GM19035 (cell line): ENCODE data around the gene SPOP.
"Not testable (repeated sequence)": the region's sequence is repeated elsewhere in the genome, so short reads cannot be mapped to it uniquely, and the experiment has no call there.

Source experiments
- ATAC-seq: cut with Tn5 transposase; IDR thresholded peaks from one replicate; pipeline ENCODE4 v1.9.1; 2021; ENCODE audit not compliant: unreplicated experiment

Gene SPOP

DNA sequence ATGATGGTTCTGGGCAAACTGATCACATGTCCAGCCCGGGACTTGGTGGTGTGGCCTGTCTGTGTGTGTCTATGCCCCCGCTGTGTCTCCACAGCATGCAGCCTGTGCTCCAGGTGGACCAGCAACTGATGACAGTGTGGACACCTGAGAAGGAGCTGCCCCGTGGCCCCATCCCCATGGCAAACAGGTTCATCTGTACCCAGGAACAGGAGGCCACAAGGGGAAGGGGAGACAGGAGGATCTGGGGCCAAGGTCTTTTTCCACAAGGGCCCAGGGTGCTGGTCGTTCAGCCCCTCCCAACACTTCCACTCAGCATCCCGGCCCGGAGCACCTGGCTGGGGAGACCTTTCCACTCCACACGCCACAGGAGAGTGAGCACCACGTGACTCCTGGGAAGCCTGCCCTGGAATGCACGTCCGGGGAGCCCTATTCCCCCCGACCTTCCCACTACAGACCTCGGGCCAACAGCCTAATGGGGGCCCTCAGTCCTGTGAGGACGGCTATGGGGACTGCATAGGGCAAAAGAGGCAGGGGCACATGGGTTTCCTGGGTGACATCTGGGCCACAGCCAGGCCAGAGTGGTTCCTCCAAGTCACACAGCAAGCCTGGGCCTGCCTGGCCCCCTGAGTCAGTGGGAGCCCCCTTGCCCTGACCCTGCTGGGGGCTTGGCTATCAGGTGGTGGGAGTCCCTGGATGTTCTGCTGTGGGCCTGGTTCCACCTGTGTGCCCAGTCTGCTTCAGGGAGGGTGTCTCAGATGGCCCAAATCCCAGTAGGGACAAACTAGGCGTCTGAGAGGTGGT, 123.0 kb downstream of the SPOP start:
- ATAC-seq = no peak

DNA sequence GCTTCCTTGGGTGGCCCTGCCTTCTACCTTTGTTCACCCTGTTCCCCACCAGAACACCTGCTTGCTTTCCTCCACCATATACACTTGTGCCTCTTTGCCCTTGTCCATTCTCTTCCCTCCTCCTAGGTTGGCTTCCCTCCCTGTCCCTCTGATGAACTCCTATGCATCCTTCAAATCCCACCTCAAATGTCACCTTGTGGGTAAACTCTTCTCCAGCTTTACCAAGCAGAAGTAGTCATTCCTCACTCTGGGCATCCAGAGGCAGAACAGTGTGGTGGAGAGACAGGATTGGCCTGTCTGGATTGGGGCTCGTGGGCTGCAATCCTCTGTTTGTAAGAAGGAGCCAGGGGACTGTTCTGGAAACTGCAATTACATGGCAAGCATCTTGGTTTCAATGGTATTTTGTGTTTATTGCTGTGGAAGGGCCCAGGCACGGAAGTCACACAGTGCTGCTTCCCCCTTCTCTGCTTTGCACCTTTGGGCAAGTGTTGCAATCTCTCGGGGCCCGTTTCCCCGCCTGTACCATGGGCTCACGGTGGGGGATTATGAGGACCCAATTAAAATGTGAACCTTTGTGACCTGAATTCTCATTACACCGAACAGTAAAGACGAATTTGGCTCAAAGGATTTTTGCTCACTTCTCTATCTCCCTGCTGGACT, 124.1 kb downstream of the SPOP start:
- no peak for ATAC-seq

DNA sequence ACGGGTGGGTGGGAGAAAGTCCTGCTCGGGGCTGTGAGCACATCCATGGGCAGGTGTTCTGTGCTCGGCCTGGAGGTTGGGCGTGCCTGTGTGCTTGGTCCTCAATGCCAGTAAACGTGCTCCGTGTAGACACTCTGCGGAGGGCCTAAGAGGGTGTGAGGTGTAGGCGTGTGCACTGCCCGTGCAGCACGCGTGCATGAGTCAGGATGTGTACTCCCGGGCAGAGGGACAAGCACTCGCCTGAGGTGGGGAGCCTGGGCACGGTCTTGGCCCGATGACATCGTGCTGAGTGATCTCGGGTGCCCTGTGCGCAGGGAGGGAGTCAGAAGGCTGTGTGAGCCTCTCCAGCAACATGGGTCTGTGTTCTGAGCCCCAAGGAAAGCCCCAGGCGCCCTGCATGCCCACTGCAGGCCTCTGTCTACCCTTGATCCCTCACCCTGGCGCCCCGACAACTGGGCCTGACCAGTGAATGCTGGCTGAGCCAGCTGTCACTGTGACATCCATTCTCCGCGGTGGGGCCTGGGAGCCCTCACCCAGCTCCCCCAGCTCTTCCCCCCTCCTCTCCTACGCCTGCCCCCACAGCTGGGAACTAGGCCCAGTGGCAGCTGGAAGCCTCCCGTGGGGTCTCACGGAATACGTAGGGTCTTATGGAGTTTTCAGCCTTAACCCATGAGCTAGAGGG, 125.7 kb downstream of the SPOP start:
- no peak for ATAC-seq

DNA sequence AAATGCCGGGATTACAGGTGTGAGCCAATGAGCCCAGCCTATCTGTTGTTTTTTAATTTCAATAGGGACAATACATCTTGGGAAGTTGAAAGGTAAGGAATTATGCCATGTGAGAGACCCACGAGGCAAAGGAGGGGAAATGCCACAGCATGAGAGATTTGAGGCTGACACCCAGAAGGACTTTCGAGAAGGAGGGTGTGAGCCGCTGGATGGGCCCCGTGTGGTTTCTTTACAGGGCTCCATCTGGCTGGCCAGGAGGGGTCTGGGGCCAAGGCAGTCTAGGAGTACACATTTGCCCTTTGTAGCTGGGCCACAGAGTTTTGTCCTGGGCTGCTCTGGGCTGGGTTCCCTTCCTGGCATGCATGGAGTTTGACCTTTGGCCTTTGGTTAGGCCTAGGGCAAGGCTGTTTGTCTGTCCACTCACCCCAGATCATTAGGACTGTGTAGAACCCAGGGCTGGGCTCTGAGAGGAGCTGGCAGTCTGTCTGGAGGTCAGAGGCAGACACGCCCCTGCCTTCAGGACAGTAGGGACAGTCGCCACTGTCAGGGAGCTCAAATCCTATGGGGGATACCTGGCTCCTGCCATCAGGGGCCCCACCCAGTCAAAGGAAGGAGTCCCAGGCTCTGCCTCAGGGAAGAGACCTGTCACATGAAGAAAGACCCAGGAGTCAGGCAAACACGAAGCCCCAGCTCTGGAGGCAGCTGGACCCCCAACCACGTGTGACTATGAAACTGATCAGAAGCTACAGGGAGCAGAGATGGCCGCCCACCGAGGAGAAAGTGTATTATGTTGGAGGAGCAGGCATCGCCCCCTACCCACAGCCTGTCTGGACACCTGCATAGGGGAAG, 126.5 kb downstream of the SPOP start:
- ATAC-seq = no peak

DNA sequence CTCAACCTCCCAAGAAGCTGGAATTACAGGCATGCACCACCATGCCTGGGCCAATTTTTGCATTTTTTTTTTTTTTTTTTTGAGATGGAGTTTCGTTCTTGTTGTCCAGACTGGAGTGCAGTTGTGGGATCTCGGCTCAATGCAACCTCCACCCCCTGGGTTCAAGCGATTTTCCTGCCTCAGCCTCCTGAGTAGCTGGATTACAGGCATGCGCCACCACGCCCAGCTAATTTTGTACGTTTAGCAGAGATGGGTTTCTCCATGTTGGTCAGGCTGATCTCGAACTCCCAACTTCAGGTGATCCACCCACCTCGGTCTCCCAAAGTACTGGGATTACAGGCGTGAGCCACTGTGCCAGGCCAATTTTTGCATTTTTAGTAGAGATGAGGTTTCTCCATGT, 127.1 kb downstream of the SPOP start:
- ATAC-seq = not testable (repeated sequence)

DNA sequence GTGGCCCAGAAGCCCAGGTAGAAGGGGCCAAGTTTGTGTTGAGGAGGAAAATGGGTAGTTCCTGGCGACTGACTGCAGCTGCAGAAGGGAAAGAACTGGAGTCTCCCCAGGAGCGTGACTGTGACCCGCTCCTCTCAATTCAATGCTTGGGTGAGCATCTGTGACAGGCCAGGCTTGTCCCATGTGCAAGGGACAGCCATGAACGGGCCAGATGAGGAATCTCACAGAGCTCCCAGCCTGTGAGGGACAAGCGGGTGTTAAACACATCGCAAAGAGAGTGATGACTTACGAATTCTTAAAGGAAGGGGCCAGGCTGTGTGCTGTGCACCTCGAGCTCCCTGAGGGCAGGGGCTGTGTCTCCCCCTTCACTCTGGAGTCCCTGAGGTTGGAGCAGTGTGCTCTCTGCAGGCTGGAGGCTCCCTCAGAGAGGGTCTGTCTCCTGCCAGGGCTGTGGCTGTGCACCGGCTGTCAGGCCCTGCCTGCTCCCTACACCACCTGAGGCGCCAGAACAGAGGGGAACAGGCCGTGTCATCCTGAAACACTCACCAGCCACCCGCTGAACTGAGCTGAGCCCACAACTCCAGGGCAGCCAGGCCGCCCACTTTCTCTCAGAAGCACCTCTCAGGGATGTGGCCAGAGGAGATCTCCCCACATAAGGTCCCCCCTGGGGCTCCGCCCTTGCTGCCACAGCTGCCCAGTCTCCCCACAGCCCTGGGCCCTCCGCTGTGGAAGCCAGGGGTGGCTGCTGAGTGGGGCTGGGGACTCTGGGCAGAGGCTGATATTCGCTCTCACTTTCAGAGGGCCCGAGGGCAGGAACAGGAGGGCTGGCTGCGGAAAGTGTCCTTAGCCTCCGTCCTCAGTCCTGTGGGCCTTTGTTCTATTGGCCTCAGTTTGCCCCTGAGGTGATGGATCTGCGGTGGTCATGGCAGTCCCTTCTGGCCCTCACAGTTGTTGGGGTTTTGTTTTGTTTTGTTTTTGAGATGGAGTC, 127.9 kb downstream of the SPOP start:
- ATAC-seq = no peak

DNA sequence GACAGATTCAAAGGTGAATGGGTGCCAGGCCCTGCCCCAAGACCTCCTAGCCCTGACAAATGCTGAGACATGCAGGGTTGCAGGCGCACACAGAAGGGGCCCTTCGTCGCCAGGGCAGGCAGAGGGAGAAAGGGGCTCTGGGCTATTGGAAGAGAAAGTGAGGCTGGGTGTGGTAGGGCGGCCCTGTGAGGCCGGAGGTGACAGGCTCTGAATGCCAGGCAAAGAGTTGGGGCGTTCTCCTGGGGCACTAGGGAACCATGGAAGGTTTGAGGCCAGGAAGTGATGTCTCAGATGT, 128.6 kb downstream of the SPOP start:
- no peak for ATAC-seq
